Common myeloid progenitor, CD34-positive (primary cell): ENCODE measurements around the gene CYTH3.
"Not testable (repeated sequence)": the region's sequence is repeated elsewhere in the genome, so short reads cannot be mapped to it uniquely, and the experiment has no call there.

ENCODE experiments used
- CTCF ChIA-PET: fragments of 350-600 bp; sonication (Branson Sonifier 250); formaldehyde crosslinking; loops from one replicate; lab custom pipeline; 2021; ENCODE audit warnings: antibody characterized with exemption; lab: Charles Lee
- POLR2A ChIA-PET: fragments of 350-600 bp; sonication (Branson Sonifier 250); formaldehyde crosslinking; loops from one replicate; lab custom pipeline; 2021; ENCODE audit warnings: antibody characterized with exemption; lab: Charles Lee
- DNase-seq, 3 donors: peaks; one replicate each; pipeline versions ENCODE4 v3.0.0 to v3.0.0-alpha.2; 2013
- H3K27ac ChIP-seq, 2 experiments: 1 replicate in 1 of 2; 2 replicates in 1 of 2; pipeline ENCODE4 v1.7.0; 2013; ENCODE audit warnings: inconsistent platforms in 2 of 2, low read length in 2 of 2, mild to moderate bottlenecking in 2 of 2, low read depth in 1 of 2, moderate library complexity in 1 of 2; ENCODE audit not compliant: severe bottlenecking in 2 of 2, insufficient read depth in 1 of 2, poor library complexity in 1 of 2
- H3K27me3 ChIP-seq, 5 experiments: replicated peaks in 2 of 5; 1 replicate in 3 of 5; 2 replicates in 2 of 5; pipeline versions ENCODE4 v1.6.1 to v1.7.0; 2013; ENCODE audit warnings: low read length in 4 of 5, mild to moderate bottlenecking in 2 of 5, moderate library complexity in 2 of 5, inconsistent platforms in 1 of 5; ENCODE audit not compliant: insufficient read depth in 5 of 5, control insufficient read depth in 4 of 5
- H3K36me3 ChIP-seq, 4 experiments: 1 replicate in 2 of 4; 2 replicates in 2 of 4; pipeline versions ENCODE4 v1.6.1 to v1.7.0; 2013; ENCODE audit warnings: low read length in 3 of 4, control low read depth in 1 of 4, mild to moderate bottlenecking in 1 of 4; ENCODE audit not compliant: control insufficient read depth in 4 of 4, insufficient read depth in 4 of 4
- H3K4me1 ChIP-seq, 4 experiments: 1 replicate in 3 of 4; 2 replicates in 1 of 4; pipeline versions ENCODE4 v1.6.1 to v1.7.1; 2013; ENCODE audit warnings: low read length in 3 of 4, mild to moderate bottlenecking in 3 of 4, control low read depth in 1 of 4, inconsistent platforms in 1 of 4, moderate library complexity in 1 of 4; ENCODE audit not compliant: control insufficient read depth in 4 of 4, insufficient read depth in 4 of 4; ENCODE audit errors: control extremely low read depth in 1 of 4
- H3K4me3 ChIP-seq, 7 experiments: 1 replicate in 4 of 7; 2 replicates in 3 of 7; pipeline versions ENCODE4 v1.5.1 to v1.7.0; 2013; ENCODE audit warnings: mild to moderate bottlenecking in 7 of 7, low read length in 6 of 7, moderate library complexity in 6 of 7, inconsistent platforms in 2 of 7, low read depth in 2 of 7, control low read depth in 1 of 7; ENCODE audit not compliant: insufficient read depth in 4 of 7, control insufficient read depth in 1 of 7; ENCODE audit errors: extremely low read depth in 1 of 7
- H3K9me3 ChIP-seq, 5 experiments: 1 replicate in 4 of 5; 2 replicates in 1 of 5; pipeline versions ENCODE4 v1.6.1 to v1.7.1; 2013; ENCODE audit warnings: low read length in 4 of 5, mild to moderate bottlenecking in 2 of 5, inconsistent platforms in 1 of 5, low read depth in 1 of 5, moderate library complexity in 1 of 5; ENCODE audit not compliant: control insufficient read depth in 4 of 5, insufficient read depth in 2 of 5; ENCODE audit errors: control extremely low read depth in 1 of 5
- WGBS: methylation state at CpG from one replicate; pipeline ENCODE4 v1.1.5; 2013; ENCODE audit not compliant: insufficient coverage; 5-methylcytosine and 5-hydroxymethylcytosine counted together

Gene CYTH3

GRCh38 chr7:6156734-6157133, 115.7 kb downstream of the CYTH3 start:
- no peaks in the 10 kb centered on the region for H3K9me3 ChIP-seq
- no peaks in the 10 kb centered on the region for H3K4me1 ChIP-seq
- H3K27ac ChIP-seq: no peak overlapping the region
- ChIA-PET POLR2A (no interaction called here), CTCF (interaction anchor here (0.9 to 1.8 kb wide), 2 partner anchors 8 to 9 kb away, joined by 3 to 5 read pairs; no protein-coding TSS in a partner anchor)
- H3K4me3 ChIP-seq: no peak overlapping the region
- no peaks in the 10 kb centered on the region for H3K27me3 ChIP-seq
- DNase-seq: no peak
- peaks cover 16 to 81% (median 61%) of the 10 kb centered on the region in 4 experiments for H3K36me3 ChIP-seq
- WGBS: 95% methylated on average over 6 of the region's 11 CpGs

DNA sequence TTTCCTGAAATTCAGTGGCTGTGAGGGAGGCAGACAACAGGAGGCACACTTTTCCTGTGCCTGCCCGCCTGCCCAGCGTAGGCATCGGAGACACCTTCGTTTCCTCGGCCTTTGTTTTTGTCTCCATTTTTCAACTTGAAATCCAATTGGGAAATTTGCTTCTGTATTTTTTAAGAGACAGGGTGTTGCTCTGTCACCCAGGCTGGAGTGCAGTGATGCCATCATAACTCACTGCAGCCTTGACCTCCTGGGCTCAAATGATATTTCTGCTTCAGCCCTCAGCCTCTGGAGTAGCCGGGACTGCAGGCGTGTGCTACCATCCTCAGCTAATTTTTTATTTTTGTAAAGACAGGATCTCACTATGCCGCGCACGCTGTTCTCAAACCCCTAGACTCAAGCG, 116.8 kb downstream of the CYTH3 start:
- peaks cover 19 to 82% (median 62%) of the 10 kb centered on the region in 4 experiments for H3K36me3 ChIP-seq

GRCh38 chr7:6154542-6155404, 117.7 kb downstream of the CYTH3 start:
- no peaks in the 10 kb centered on the region for H3K9me3 ChIP-seq
- 97% methylated on average over 64 of the region's 64 CpGs for WGBS
- H3K4me1 ChIP-seq: no peaks in the 10 kb centered on the region
- H3K4me3 ChIP-seq: no peak overlapping the region
- POLR2A ChIA-PET: no interaction called here
- no peaks in the 10 kb centered on the region for H3K27me3 ChIP-seq
- peaks cover 18 to 84% (median 67%) of the 10 kb centered on the region in 4 experiments for H3K36me3 ChIP-seq
- CTCF ChIA-PET: interaction anchor here (1.8 kb wide), 1 partner anchor 10 kb away, joined by 5 read pairs; no protein-coding TSS in a partner anchor
- H3K27ac ChIP-seq: no peak overlapping the region
- DNase-seq: no peak

More for the DNA sequence above, 116.8 kb downstream of the CYTH3 start:
- no peak overlapping the region for H3K4me3 ChIP-seq
- WGBS: 97% methylated on average over 9 of the region's 11 CpGs
- H3K27me3 ChIP-seq: no peaks in the 10 kb centered on the region
- POLR2A ChIA-PET: no interaction called here
- no peak for DNase-seq
- H3K4me1 ChIP-seq: no peaks in the 10 kb centered on the region
- H3K27ac ChIP-seq: no peak overlapping the region
- no peaks in the 10 kb centered on the region for H3K9me3 ChIP-seq
- CTCF ChIA-PET: interaction anchor here (1.8 kb wide), 1 partner anchor 9 kb away, joined by 5 read pairs; no protein-coding TSS in a partner anchor

DNA sequence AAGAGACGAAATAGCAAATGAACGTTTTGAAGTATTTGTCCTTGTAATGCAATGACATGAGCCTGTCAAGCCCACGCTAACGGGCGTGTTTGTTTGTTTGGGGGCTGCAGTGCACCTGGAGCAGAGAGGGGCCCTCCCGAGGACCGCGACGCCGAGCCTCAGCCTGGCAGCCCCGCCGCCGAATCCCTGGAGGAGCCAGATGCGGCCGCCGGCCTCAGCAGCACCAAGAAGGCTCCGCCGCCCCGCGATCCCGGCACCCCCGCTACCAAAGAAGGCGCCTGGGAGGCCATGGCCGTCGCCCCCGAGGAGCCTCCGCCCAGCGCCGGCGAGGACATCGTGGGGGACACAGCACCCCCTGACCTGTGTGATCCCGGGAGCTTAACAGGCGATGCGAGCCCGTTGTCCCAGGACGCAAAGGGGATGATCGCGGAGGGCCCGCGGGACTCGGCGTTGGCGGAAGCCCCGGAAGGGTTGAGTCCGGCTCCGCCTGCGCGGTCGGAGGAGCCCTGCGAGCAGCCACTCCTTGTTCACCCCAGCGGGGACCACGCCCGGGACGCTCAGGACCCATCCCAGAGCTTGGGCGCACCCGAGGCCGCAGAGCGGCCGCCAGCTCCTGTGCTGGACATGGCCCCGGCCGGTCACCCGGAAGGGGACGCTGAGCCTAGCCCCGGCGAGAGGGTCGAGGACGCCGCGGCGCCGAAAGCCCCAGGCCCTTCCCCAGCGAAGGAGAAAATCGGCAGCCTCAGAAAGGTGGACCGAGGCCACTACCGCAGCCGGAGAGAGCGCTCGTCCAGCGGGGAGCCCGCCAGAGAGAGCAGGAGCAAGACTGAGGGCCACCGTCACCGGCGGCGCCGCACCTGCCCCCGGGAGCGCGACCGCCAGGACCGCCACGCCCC, 118.5 kb downstream of the CYTH3 start:
- Histone ChIP-seq H3K9me3 (no peaks in the 10 kb centered on the region), H3K4me3 (no peak overlapping the region), H3K4me1 (no peaks in the 10 kb centered on the region), H3K27ac (no peak overlapping the region), H3K36me3 (peaks cover 20 to 92% (median 68%) of the 10 kb centered on the region in 4 experiments), H3K27me3 (no peaks in the 10 kb centered on the region)
- 97% methylated on average over 89 of the region's 91 CpGs for WGBS
- ChIA-PET CTCF (interaction anchor here (0.5 to 0.7 kb wide), 2 partner anchors 228 to 674 kb away, joined by 3 read pairs; no protein-coding TSS in a partner anchor), POLR2A (interaction anchor here (0.6 kb wide), 1 partner anchor 265 kb away, joined by 3 read pairs; no protein-coding TSS in a partner anchor)
- no peak for DNase-seq

DNA sequence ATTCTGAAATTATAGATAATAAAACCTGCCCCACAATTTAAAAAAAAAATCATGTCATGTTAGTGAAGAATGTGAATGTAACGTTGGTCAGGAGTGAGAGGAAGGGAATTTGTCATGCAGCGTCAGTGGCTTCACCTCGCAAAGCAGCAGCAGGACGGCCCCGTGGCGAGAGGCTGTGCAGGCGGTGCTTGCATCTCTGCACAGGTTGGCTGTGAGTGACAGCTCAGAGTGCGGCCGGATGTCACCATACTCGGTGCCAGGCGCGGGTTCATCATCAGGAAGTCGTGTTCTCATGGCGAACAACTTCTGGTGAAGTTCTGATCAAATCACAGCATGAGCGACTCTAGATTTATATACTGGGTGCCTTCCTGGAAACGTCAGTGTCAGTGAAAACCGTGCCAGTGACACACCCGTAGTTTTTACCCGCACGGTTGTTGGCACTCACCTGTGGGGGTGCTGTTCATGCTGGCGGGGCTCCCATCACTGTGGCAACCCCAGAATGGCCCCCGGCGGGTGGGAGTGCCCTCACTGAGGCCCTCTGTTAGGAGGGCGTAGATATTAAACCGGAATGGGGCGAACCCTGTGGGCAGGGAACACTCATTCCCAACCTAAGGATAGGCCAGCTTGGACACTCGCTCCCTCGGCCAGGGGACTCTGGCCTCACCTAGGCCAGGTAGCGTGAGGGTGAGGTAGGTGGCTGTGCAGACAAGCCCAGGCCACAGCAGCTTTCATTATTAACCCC, 120.3 kb downstream of the CYTH3 start:
- peaks cover 23 to 93% (median 65%) of the 10 kb centered on the region in 4 experiments for H3K36me3 ChIP-seq
- H3K9me3 ChIP-seq: no peaks in the 10 kb centered on the region
- H3K4me1 ChIP-seq: no peaks in the 10 kb centered on the region
- no peaks in the 10 kb centered on the region for H3K27me3 ChIP-seq
- no peak overlapping the region for H3K4me3 ChIP-seq
- ChIA-PET POLR2A (no interaction called here), CTCF (interaction anchor here (0.8 to 1.5 kb wide), 3 partner anchors 14 to 171 kb away, joined by 3 to 5 read pairs (median 3); no protein-coding TSS in a partner anchor)
- WGBS: 95% methylated on average over 28 of the region's 29 CpGs
- no peak overlapping the region for H3K27ac ChIP-seq
- DNase-seq: no peak

- ChIA-PET POLR2A (interaction anchor here (0.6 kb wide), 1 partner anchor 9 kb away, joined by 4 read pairs; no protein-coding TSS in a partner anchor), CTCF (interaction anchor here (0.6 to 1.8 kb wide), 4 partner anchors 8 to 548 kb away, joined by 3 to 6 read pairs (median 4); no protein-coding TSS in a partner anchor)
- not testable (repeated sequence) for H3K27ac ChIP-seq, H3K9me3 ChIP-seq, H3K27me3 ChIP-seq, H3K4me3 ChIP-seq, H3K4me1 ChIP-seq, DNase-seq
- peaks cover 23 to 93% (median 64%) of the 10 kb centered on the region in 4 experiments for H3K36me3 ChIP-seq
- 98% methylated on average over 6 of the region's 12 CpGs for WGBS
Measured at GRCh38 chr7:6151527-6151926, 120.9 kb downstream of the CYTH3 start.
